Activated B cell treated with CpG ODN at 0.5 μM for 24 hours (primary cell): ENCODE data around the gene SGSH. TPM values are rescaled to one million over a fixed set of nuclear protein-coding genes. Genes with fewer than 3 reads are reported as not detected.

Experiments
- ATAC-seq: fragments of 200-7000 bp; cut with Tn5 transposase; one replicate; pipeline ENCODE4 v1.10.0; 2021; ENCODE audit warnings: low read depth, mild to moderate bottlenecking, moderate library complexity
- CTCF ChIA-PET: fragments of 350-600 bp; sonication (Branson Sonifier 250); formaldehyde crosslinking; loops from one replicate; lab custom pipeline; 2021; ENCODE audit warnings: antibody characterized with exemption; lab: Charles Lee
- POLR2A ChIA-PET: fragments of 350-600 bp; sonication (Branson Sonifier 250); formaldehyde crosslinking; loops from one replicate; lab custom pipeline; 2021; ENCODE audit warnings: antibody characterized with exemption; lab: Charles Lee
- DNase-seq: peaks from one replicate; pipeline ENCODE4 v3.0.0; 2022
- H3K27ac Mint-ChIP-seq: one replicate; pipeline ENCODE4 v1.8.0; 2020; ENCODE audit warnings: mixed read lengths
- H3K27me3 Mint-ChIP-seq: one replicate; pipeline ENCODE4 v1.8.0; 2021; ENCODE audit warnings: mixed read lengths
- H3K36me3 Mint-ChIP-seq: one replicate; pipeline ENCODE4 v1.8.0; 2021; ENCODE audit warnings: low read depth, mixed read lengths
- H3K4me1 Mint-ChIP-seq: one replicate; pipeline ENCODE4 v1.8.0; 2021; ENCODE audit warnings: mixed read lengths
- H3K4me3 Mint-ChIP-seq: one replicate; pipeline ENCODE4 v1.8.0; 2020; ENCODE audit warnings: mild to moderate bottlenecking, mixed read lengths
- H3K9me3 Mint-ChIP-seq: one replicate; pipeline ENCODE4 v1.8.0; 2020; ENCODE audit warnings: mixed read lengths
- CTCF ChIP-seq: fragments of 200-600 bp; IDR thresholded peaks from one replicate; pipeline ENCODE4 v1.8.0; 2022; ENCODE audit warnings: antibody characterized with exemption, mild to moderate bottlenecking
- intact Hi-C: fragments of 100-400 bp; cut with micrococcal nuclease; formaldehyde crosslinking; loops from one replicate; pipeline ENCODE4 v1.15.1; 2024
- total RNA-seq: library from RNA; stranded (reverse); gene quantifications from 2 replicates; pipeline ENCODE4 v1.2.3, GENCODE V29; 2022

SGSH gene
- total RNA-seq, 1 donor from 2014 or later, result 41.3 TPM

DNA sequence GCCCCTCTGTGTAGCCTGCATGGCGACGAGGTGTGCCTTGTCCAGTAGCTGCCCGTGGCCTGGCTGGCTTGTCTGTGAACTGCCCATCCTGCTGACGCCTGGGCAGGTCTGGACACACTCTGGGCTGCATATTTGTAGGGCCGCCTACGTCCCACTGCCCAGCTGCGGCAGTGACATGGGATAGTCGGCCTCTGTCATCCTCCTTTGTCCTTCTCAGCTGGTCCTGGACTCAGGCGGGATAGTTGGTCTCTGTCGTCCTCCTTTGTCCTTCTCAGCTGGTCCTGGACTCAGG, 35.8 kb downstream of the SGSH start:
- no peak overlapping the region for H3K27ac Mint-ChIP-seq
- H3K27me3 Mint-ChIP-seq, result peaks cover 2% of the 10 kb centered on the region
- no peak for TF ChIP-seq CTCF
- H3K4me3 Mint-ChIP-seq, result no peak overlapping the region
- H3K36me3 Mint-ChIP-seq, result no peaks in the 10 kb centered on the region
- ChIA-PET POLR2A (no interaction called here), CTCF (no interaction called here)
- no peaks in the 10 kb centered on the region for H3K4me1 Mint-ChIP-seq
- intact Hi-C loops, result no loop called here
- no peaks in the 10 kb centered on the region for H3K9me3 Mint-ChIP-seq
- ATAC-seq, result no peak
- no peak for DNase-seq

DNA sequence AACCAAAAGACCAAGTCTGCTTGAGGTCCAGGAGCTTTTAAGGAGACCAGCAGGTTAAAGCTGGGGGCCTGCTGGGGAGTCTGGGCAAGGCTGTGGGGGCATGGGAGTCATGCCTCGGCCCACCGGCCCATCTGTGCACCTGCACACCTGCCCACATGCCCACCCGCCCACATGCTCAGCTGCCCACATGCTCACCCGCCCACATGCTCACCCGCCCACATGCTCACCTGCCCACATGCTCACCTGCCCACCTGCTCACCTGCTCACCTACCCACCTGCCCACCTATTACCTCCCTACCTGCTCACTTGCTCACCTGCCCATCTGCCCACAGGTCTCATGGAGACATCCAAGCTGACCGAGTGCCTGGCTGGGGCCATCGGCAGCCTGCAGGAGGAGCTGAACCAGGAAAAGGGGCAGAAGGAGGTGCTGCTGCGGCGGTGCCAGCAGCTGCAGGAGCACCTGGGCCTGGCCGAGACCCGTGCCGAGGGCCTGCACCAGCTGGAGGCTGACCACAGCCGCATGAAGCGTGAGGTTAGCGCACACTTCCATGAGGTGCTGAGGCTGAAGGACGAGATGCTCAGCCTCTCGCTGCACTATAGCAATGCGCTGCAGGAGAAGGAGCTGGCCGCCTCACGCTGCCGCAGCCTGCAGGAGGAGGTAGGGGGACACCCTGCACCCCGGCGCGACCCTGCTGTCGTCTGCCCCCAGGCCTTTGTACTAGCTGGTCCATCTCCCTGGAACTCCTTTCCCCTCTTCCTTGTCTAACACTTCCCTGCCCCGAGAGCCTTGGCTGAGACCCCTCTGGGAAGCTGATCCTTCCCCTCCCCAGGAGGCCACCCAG, 36.3 kb downstream of the SGSH start:
- ATAC-seq (no peak), DNase-seq (no peak)
- ChIA-PET POLR2A (interaction anchor here (0.6 kb wide), 1 partner anchor 38 kb away, joined by 4 read pairs; no protein-coding TSS in a partner anchor), CTCF (no interaction called here)
- Mint-ChIP-seq H3K4me1 (no peaks in the 10 kb centered on the region), H3K27me3 (peaks cover 2% of the 10 kb centered on the region), H3K9me3 (no peaks in the 10 kb centered on the region), H3K36me3 (no peaks in the 10 kb centered on the region), H3K27ac (no peak overlapping the region), H3K4me3 (no peak overlapping the region)
- TF ChIP-seq CTCF, result no peak
- intact Hi-C loops, result no loop called here

- peaks cover 2% of the 10 kb centered on the region for H3K27me3 Mint-ChIP-seq
- no peak for ATAC-seq
- H3K9me3 Mint-ChIP-seq, result no peaks in the 10 kb centered on the region
- no peak overlapping the region for H3K27ac Mint-ChIP-seq
- no peaks in the 10 kb centered on the region for H3K36me3 Mint-ChIP-seq
- no peak overlapping the region for H3K4me3 Mint-ChIP-seq
- TF ChIP-seq CTCF, result no peak
- intact Hi-C loops, result no loop called here
- ChIA-PET POLR2A (no interaction called here), CTCF (interaction anchor here (0.7 kb wide), 1 partner anchor 100 kb away, joined by 3 read pairs; no protein-coding TSS in a partner anchor)
- H3K4me1 Mint-ChIP-seq, result no peaks in the 10 kb centered on the region
- DNase-seq, result no peak
Measured at GRCh38 chr17:80182845-80183223, 37.3 kb downstream of the SGSH start.

DNA sequence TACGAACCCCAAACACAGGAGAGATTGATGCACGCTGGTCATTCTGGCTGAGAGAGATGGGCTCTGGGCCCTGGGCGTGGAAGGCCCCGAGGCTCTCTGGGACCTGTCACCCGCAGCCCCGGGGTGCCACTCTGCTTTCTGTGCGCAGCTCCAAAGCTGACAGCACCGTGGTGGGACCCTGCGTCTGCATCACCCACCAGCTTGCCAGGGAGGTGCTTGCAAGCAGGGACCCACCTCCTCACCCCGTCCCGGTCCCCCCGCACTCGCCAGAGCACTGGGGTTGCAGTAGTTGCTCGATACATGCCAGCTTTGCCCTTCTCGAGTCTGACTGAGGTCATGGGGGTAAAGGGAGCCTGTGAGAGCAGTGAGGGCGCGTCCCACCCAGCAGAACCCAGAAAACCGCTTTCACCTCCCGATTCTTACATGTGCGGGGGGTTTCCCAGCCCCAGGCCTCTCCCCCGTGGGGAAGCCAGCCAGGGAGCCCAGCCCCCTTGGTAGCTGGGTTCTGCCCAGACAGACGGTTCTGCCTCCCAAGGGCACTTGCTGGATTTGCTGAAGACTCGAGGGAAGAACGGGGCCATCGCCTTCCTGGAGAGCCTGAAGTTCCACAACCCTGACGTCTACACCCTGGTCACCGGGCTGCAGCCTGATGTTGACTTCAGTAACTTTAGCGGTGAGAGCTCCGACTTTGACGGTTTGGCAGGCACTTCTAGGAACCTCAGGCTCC, 37.9 kb downstream of the SGSH start:
- Mint-ChIP-seq H3K27ac (no peak overlapping the region), H3K4me1 (no peaks in the 10 kb centered on the region), H3K27me3 (peaks cover under 1% of the 10 kb centered on the region), H3K36me3 (no peaks in the 10 kb centered on the region), H3K4me3 (no peak overlapping the region), H3K9me3 (no peaks in the 10 kb centered on the region)
- intact Hi-C loops, result no loop called here
- ChIA-PET POLR2A (no interaction called here), CTCF (interaction anchor here (0.7 kb wide), 1 partner anchor 100 kb away, joined by 3 read pairs; no protein-coding TSS in a partner anchor)
- DNase-seq (no peak), ATAC-seq (no peak)
- no peak for TF ChIP-seq CTCF

DNA sequence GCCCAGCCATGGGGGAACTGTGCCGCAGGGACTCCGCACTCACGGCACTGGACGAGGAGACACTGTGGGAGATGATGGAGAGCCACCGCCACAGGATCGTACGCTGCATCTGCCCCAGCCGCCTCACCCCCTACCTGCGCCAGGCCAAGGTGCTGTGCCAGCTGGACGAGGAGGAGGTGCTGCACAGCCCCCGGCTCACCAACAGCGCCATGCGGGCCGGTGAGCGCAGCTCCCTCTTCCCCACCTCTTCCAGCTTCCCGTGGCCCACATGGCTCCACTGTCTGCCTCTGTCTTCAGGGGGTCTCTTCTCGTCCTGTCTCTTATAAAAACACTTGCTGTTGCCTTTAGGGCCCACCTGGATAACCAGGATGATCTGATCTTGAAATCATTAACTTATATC, 38.7 kb downstream of the SGSH start:
- no peak for ATAC-seq
- H3K27me3 Mint-ChIP-seq, result no peaks in the 10 kb centered on the region
- TF ChIP-seq CTCF, result no peak
- POLR2A ChIA-PET, result no interaction called here
- CTCF ChIA-PET, result no interaction called here
- H3K27ac Mint-ChIP-seq, result no peak overlapping the region
- DNase-seq, result no peak
- H3K4me3 Mint-ChIP-seq, result no peak overlapping the region
- intact Hi-C loops, result no loop called here
- no peaks in the 10 kb centered on the region for H3K36me3 Mint-ChIP-seq
- no peaks in the 10 kb centered on the region for H3K9me3 Mint-ChIP-seq
- no peaks in the 10 kb centered on the region for H3K4me1 Mint-ChIP-seq
